CD4-positive, alpha-beta T cell (primary cell): ENCODE data around the gene GPR153. TPM values are rescaled to one million over a fixed set of nuclear protein-coding genes. Genes with fewer than 3 reads are reported as not detected.

Experiments
- ATAC-seq: fragments of 200-7000 bp; cut with Tn5 transposase; one replicate; pipeline ENCODE4 v1.10.0; 2022; ENCODE audit warnings: mild to moderate bottlenecking; ENCODE audit not compliant: poor library complexity
- CTCF ChIA-PET: fragments of 350-600 bp; sonication (Branson Sonifier 250); formaldehyde crosslinking; loops from one replicate; lab custom pipeline; 2021; ENCODE audit warnings: antibody characterized with exemption, inconsistent platforms; lab: Charles Lee
- POLR2A ChIA-PET: fragments of 350-600 bp; sonication (Branson Sonifier 250); formaldehyde crosslinking; loops from one replicate; lab custom pipeline; 2021; ENCODE audit warnings: antibody characterized with exemption, inconsistent platforms; lab: Charles Lee
- DNase-seq, 14 experiments: peaks; one replicate each; pipeline ENCODE4 v3.0.0-alpha.2; 2013 to 2020; ENCODE audit warnings: mixed read lengths in 2 of 14
- H3K27ac ChIP-seq, 2 donors: one replicate each; pipeline versions ENCODE4 v1.5.1 to v1.7.0; 2013; ENCODE audit warnings: low read length in 2 of 2, low read depth in 1 of 2, mild to moderate bottlenecking in 1 of 2
- H3K27me3 ChIP-seq, 2 experiments: 1 replicate in 1 of 2; 2 replicates in 1 of 2; pipeline versions ENCODE4 v1.6.1 to v1.7.0; 2013; ENCODE audit warnings: low read length in 2 of 2, control low read depth in 1 of 2, mild to moderate bottlenecking in 1 of 2, moderate library complexity in 1 of 2; ENCODE audit not compliant: insufficient read depth in 2 of 2, control insufficient read depth in 1 of 2
- H3K36me3 ChIP-seq: one replicate; pipeline ENCODE4 v1.6.1; 2013; ENCODE audit warnings: low read length, control low read depth; ENCODE audit not compliant: insufficient read depth
- H3K4me1 ChIP-seq: one replicate; pipeline ENCODE4 v1.6.1; 2013; ENCODE audit warnings: low read length, control low read depth; ENCODE audit not compliant: insufficient read depth
- H3K4me3 ChIP-seq: one replicate; pipeline ENCODE4 v1.5.1; 2013; ENCODE audit warnings: mild to moderate bottlenecking, low read length, moderate library complexity
- H3K9me3 ChIP-seq, 2 experiments: 1 replicate in 1 of 2; 2 replicates in 1 of 2; pipeline versions ENCODE4 v1.6.1 to v1.7.0; 2013; ENCODE audit warnings: low read length in 2 of 2, mild to moderate bottlenecking in 2 of 2, control low read depth in 1 of 2, moderate library complexity in 1 of 2; ENCODE audit not compliant: control insufficient read depth in 1 of 2, insufficient read depth in 1 of 2
- H3K27ac Mint-ChIP-seq: one replicate; pipeline ENCODE4 v1.8.0; 2020; ENCODE audit warnings: mixed read lengths
- H3K27me3 Mint-ChIP-seq: one replicate; pipeline ENCODE4 v1.8.0; 2021; ENCODE audit warnings: mixed read lengths
- H3K36me3 Mint-ChIP-seq: one replicate; pipeline ENCODE4 v1.8.0; 2021; ENCODE audit warnings: low read depth, mixed read lengths
- H3K4me1 Mint-ChIP-seq: one replicate; pipeline ENCODE4 v1.8.0; 2021; ENCODE audit warnings: low read depth, mixed read lengths
- H3K4me3 Mint-ChIP-seq: one replicate; pipeline ENCODE4 v1.8.0; 2020; ENCODE audit warnings: mild to moderate bottlenecking, mixed read lengths
- H3K9me3 Mint-ChIP-seq: one replicate; pipeline ENCODE4 v1.8.0; 2020; ENCODE audit warnings: mixed read lengths
- intact Hi-C, 2 experiments: fragments of 100-400 bp; cut with DNase I in 1 of 2; cut with micrococcal nuclease in 1 of 2; formaldehyde crosslinking; loops; one replicate each; pipeline versions ENCODE4 v1.15.1 to v1.9.0; 2023 to 2025; cut with DNase I, micrococcal nuclease
- total RNA-seq, 174 experiments: library from RNA in 2 of 174; stranded (reverse) in 2 of 174; gene quantifications; one replicate each; pipeline ENCODE4 v1.2.3 and lab custom pipeline; 2021 to 2026
- TF ChIP-seq, protein P1 (sequence below): fragments of 200-600 bp; IDR thresholded peaks from one replicate; pipeline ENCODE4 v1.8.0; 2022; ENCODE audit warnings: antibody characterized with exemption, mild to moderate bottlenecking

GPR153 gene
- total RNA-seq, 2 experiments from 2014 or later, result 0.14 to 0.19 TPM

DNA sequence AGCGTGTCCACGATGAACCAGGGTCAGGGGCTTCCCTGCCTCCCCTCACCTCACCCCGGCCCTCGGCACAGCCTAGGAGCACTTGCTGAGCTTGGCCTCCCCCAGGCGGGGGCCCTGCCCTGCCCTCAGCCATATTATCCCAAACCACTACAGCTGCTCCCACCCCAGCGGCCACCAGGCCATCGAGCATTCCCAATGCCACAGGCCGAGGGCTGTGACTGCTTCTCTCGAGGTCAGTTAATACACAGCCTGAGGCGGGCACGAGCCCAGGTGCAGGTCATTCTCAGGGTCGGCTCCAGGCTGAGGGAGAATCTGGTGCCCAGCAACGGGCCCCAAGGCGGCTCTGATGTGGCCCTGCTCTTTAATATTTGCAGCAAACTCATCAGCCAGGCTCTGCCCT lies 8.4 kb upstream of the GPR153 start:
- Mint-ChIP-seq H3K4me3 (no peak overlapping the region), H3K27ac (no peak overlapping the region), H3K27me3 (no peaks in the 10 kb centered on the region), H3K36me3 (no peaks in the 10 kb centered on the region), H3K4me1 (no peaks in the 10 kb centered on the region), H3K9me3 (no peaks in the 10 kb centered on the region)
- Histone ChIP-seq H3K9me3 (no peaks in the 10 kb centered on the region), H3K4me3 (no peak overlapping the region), H3K36me3 (no peaks in the 10 kb centered on the region), H3K27me3 (no peaks in the 10 kb centered on the region), H3K27ac (no peak overlapping the region), H3K4me1 (no peaks in the 10 kb centered on the region)
- ChIA-PET CTCF (no interaction called here), POLR2A (no interaction called here)
- ATAC-seq (no peak), DNase-seq (no peak)
- intact Hi-C loops, result no loop called here
- TF ChIP-seq, protein P1, sequence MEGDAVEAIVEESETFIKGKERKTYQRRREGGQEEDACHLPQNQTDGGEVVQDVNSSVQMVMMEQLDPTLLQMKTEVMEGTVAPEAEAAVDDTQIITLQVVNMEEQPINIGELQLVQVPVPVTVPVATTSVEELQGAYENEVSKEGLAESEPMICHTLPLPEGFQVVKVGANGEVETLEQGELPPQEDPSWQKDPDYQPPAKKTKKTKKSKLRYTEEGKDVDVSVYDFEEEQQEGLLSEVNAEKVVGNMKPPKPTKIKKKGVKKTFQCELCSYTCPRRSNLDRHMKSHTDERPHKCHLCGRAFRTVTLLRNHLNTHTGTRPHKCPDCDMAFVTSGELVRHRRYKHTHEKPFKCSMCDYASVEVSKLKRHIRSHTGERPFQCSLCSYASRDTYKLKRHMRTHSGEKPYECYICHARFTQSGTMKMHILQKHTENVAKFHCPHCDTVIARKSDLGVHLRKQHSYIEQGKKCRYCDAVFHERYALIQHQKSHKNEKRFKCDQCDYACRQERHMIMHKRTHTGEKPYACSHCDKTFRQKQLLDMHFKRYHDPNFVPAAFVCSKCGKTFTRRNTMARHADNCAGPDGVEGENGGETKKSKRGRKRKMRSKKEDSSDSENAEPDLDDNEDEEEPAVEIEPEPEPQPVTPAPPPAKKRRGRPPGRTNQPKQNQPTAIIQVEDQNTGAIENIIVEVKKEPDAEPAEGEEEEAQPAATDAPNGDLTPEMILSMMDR, result no peak

DNA sequence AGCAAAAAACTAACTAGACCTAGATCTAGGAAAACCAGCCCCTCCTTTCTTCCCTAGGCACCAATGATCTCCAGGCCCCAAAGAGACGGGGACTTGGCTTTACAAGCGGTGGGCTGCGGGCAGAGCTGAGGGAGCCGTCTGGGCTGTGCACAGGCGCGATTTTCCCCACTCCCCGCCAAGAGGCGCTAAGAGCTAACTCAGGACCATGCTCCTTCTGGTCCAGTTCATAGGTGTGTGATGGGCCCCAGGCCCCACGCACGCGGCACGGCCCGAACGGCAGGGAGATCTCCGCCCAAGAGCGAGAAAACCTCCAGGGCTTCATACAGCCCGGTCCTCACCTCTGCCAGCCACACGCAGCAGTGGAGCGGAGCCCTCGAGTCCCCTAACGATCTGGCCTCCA lies 7.5 kb upstream of the GPR153 start:
- H3K4me3 ChIP-seq, result no peak overlapping the region
- H3K4me1 Mint-ChIP-seq, result no peaks in the 10 kb centered on the region
- ATAC-seq (no peak), DNase-seq (no peak)
- TF ChIP-seq, protein P1, result no peak
- CTCF ChIA-PET, result interaction anchor here (1.8 kb wide), 1 partner anchor 155 kb away, joined by 4 read pairs; no protein-coding TSS in a partner anchor
- no peaks in the 10 kb centered on the region for H3K9me3 Mint-ChIP-seq
- no peaks in the 10 kb centered on the region for H3K36me3 Mint-ChIP-seq
- no peak overlapping the region for H3K27ac ChIP-seq
- H3K27me3 Mint-ChIP-seq, result no peaks in the 10 kb centered on the region
- no peaks in the 10 kb centered on the region for H3K36me3 ChIP-seq
- H3K27ac Mint-ChIP-seq, result no peak overlapping the region
- no peaks in the 10 kb centered on the region for H3K4me1 ChIP-seq
- no peak overlapping the region for H3K4me3 Mint-ChIP-seq
- POLR2A ChIA-PET, result no interaction called here
- intact Hi-C loops, result no loop called here
- H3K9me3 ChIP-seq, result no peaks in the 10 kb centered on the region
- H3K27me3 ChIP-seq, result no peaks in the 10 kb centered on the region

DNA sequence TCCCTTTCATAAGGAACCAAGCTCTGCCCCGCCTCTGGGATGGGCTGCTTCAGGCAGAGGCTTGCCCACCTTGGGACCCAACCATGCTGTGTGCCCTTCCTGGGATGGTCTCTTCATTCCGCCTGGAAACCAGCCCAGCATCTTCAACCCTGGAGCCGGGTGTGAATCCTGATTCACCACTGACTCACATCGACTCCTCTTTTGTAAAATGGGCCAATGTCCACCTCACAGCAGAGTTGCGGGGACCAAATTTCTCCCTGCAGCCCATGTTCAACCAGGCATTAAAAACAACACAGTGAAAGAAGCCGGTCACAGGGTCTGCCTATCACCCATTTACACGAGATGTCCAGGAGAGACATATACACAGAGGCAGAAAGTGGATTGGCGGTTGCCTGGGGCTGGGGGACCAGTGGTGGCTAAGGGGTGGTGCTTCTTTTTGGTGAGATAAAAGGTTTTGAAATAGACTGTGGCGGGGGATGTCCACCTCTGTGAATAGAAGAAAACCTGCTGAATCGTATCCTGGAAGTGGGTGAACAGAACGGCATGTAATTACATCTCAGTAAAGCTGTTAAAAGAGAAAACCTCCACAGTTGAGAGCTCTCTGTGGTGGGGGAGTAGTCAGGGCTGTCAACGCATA lies 6.9 kb upstream of the GPR153 start:
- Mint-ChIP-seq H3K4me3 (no peak overlapping the region), H3K4me1 (no peaks in the 10 kb centered on the region), H3K27ac (no peak overlapping the region), H3K27me3 (no peaks in the 10 kb centered on the region), H3K9me3 (no peaks in the 10 kb centered on the region), H3K36me3 (no peaks in the 10 kb centered on the region)
- TF ChIP-seq, protein P1, result no peak
- no peaks in the 10 kb centered on the region for H3K9me3 ChIP-seq
- H3K4me3 ChIP-seq, result no peak overlapping the region
- DNase-seq (no peak), ATAC-seq (no peak)
- no peaks in the 10 kb centered on the region for H3K4me1 ChIP-seq
- ChIA-PET CTCF (interaction anchor here (1.8 kb wide), 1 partner anchor 156 kb away, joined by 4 read pairs; no protein-coding TSS in a partner anchor), POLR2A (no interaction called here)
- H3K27ac ChIP-seq, result no peak overlapping the region
- intact Hi-C loops, result no loop called here
- peaks cover 0 to 2% of the 10 kb centered on the region in 2 experiments for H3K27me3 ChIP-seq
- H3K36me3 ChIP-seq, result no peaks in the 10 kb centered on the region
